HuH-7 (cell line): ENCODE results near the gene DLL1.
"Not testable (repeated sequence)": the region's sequence is repeated elsewhere in the genome, so short reads cannot be mapped to it uniquely, and the experiment has no call there.

Source experiments
- DNase-seq: peaks from one replicate; pipeline ENCODE4 v3.0.0; 2011; ENCODE audit warnings: low spot score

DLL1 gene

DNA sequence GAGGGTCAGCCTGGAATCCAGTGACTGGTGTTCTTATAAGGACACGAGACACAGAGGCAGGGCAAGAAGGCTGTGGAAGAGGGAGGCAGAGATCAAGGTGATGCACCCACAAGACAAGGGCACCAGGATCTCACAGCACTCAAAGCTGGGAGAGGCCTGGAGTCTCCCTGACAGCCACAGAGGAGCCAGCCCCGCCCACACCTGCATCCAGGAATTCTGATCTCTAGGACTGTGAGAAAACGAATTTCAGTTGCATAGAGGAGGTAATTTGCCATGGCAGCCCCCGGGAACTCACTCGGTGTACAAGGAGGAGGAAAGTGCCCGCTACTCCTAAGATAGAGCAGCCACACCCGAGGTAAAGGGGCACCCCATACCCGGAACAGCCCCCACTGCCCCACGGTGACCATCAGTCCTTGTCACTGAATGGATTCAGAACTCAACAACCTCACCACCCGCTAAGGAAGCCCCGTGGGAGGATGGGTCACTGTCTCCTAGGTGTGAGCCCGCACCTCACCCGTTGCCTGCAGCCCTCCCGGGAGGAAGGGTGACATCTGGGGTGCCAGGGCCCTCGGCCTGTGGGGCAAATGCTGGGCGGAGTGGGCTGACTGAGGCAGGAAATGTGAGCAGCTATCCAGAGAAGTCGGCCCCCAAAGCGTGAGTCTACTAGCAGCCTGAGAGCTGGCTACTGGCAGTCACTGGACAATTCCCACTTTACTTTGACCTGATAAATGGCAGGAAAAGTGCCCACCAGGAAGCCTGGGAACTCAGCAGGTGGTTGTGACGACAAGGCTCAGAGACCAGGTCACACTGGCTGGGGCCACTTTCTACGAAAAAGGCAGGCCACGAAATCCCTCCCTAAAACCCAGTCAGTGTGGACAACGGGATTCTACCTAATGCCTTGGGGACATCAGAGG lies 22.4 kb downstream of the DLL1 start:
- DNase-seq: no peak

DNA sequence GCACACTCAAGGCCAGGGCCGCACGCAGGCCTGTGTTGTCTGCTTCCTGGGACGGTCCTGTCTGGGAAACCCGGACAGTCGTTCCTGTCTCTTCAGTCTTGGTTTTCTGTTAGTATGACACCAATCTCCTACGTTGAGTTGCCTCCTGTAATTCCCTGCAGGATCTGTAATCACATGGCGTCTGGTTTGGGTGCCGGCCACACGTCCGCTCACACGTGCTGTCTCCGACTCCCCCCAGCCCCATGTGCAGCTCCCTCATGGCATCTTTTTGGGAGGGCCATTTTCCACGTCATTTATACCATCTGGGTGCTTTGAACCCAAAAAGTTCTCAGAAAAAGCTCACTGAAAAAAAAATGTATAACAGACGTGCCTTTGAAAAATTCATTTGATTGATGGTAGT lies 23.2 kb downstream of the DLL1 start:
- no peak for DNase-seq

GRCh38 chr6:170266061-170266825 lies 24.6 kb downstream of the DLL1 start:
- DNase-seq: no peak

- peak; percentile 73 for DNase-seq
Measured at GRCh38 chr6:170265655-170266054, 25.2 kb downstream of the DLL1 start.

GRCh38 chr6:170264644-170265043 lies 26.2 kb downstream of the DLL1 start:
- DNase-seq: not testable (repeated sequence)

GRCh38 chr6:170264086-170264485 lies 26.8 kb downstream of the DLL1 start:
- no peak for DNase-seq

- no peak for DNase-seq
Measured at GRCh38 chr6:170263410-170263809, 27.5 kb downstream of the DLL1 start.

- no peak for DNase-seq
Measured at GRCh38 chr6:170262489-170263088, 28.3 kb downstream of the DLL1 start.

- no peak for DNase-seq
Measured at GRCh38 chr6:170261643-170262488, 29.0 kb downstream of the DLL1 start.

- peak; percentile 73 for DNase-seq
Measured at GRCh38 chr6:170260686-170261085, 30.2 kb downstream of the DLL1 start.

DNA sequence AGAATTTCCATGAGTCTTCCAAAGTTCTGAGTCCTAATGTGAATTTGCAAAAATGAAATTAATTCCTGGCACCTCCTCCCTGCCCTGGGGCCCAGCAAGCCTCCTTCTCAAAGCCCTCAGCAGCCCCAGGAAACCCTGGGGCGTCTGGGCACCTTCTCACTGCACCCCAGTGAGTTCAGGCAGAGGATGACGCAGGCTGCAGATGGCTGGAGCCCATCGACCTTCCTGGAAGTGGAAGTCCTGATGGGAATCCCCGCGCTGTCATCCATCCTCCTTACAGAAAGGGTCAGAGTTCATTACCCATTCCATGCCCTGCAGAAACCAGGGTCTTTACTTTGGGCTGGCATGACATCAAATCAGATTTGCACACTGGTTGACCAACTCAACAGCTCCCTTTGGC lies 31.6 kb downstream of the DLL1 start:
- no peak for DNase-seq

GRCh38 chr6:170258407-170258806 lies 32.5 kb downstream of the DLL1 start:
- no peak for DNase-seq

DNA sequence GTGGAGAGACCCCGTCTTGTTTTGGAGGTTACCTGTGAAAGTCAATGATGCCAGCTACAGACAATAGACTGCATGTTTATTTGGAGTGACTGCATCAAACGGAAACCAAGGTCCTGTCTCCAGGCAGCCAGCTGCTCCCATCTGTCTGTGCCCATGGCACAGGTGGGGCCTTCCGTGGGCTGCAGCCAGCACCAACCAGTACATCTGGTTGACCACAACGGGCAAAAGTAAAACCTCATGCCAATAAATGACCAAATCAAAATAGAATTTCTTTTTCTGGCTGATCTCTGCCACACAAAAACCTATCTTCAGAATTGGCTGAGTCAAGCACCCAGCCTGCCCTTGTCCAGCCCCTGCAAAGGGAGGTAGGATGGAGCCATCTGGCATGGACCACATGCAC lies 33.5 kb downstream of the DLL1 start:
- no peak for DNase-seq

GRCh38 chr6:170256641-170257040 lies 34.2 kb downstream of the DLL1 start:
- no peak for DNase-seq

GRCh38 chr6:170255426-170256125 lies 35.3 kb downstream of the DLL1 start:
- no peak for DNase-seq

GRCh38 chr6:170254315-170255213 lies 36.3 kb downstream of the DLL1 start:
- no peak for DNase-seq

- DNase-seq: no peak
Measured at GRCh38 chr6:170253910-170254269, 37.0 kb downstream of the DLL1 start.

DNA sequence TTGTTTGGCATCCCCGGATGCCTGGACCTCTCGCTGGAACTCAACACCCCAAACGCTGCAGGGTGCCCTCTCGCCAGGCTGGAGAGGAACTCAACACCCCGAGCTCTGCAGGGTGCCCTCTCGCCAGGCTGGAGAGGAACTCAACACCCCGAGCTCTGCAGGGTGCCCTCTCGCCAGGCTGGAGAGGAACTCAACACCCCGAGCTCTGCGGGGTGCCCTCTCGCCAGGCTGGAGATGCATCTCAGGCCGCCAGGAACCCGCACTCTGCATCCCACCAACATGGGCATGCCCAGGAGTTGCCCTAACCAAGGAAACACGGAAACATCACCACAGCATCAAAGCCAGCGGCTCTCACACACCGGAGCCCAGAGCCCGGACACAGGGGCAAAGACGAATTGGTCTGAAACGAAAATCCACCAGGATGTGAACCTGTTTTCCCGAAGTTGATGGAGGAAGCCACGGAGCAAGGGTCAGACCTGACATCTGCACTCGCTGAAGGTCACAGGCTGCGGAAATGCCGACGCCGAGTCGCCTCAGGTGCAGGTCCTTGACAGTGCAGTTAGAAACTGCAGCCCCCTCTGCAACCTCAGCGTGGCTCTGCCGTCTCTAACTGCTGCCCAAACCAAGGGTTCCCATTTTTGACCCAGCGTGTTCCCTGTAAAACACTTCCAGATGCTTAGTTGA lies 37.5 kb downstream of the DLL1 start:
- DNase-seq: no peak

DNA sequence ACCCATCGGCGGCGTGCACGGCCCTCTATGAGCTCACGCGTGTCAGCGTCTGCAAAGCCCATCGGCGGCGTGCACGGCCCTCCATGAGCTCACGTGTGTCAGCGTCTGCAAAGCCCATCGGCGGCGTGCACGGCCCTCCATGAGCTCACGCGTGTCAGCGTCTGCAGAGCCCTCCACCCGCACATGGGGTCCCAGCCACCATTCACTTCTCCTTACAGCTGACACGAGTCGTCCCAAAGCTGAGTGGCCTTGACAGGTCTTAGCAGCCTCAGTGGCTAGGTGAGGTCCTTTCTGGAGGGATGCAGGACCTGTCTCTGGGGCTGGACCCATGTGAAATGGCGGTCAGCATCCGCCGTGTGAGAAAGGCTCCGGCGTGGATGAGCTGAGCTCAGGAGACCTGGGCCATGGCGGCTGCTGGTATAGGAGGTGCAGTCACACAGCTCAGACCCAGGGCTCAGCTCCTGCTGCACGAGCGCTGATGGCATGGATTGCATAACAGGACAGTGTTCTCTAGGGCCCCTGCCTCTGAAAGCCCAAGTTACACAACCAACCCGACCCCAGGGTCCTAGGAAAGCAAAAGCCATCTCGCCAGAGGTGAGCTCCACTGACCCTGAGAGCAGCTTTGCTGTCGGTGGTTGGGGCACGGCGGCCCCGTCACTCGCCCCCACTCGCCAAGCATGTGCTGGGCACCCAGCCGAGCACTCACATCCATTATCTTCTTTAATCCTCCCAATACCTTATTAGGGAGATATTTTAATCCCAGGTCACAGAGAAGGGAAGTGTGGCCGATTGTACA lies 38.9 kb downstream of the DLL1 start:
- no peak for DNase-seq
